GM06990 (cell line): ENCODE results near the gene PRIM2.
"Not testable (repeated sequence)": the region's sequence is repeated elsewhere in the genome, so short reads cannot be mapped to it uniquely, and the experiment has no call there.

Source experiments
- DNase-seq: peaks from one replicate; pipeline ENCODE4 v3.0.0-alpha.2; 2011; ENCODE audit not compliant: insufficient read length; ENCODE audit errors: extremely low read depth
- H3K27me3 ChIP-seq: replicated peaks from 2 replicates; pipeline ENCODE4 v1.6.0; 2011; ENCODE audit warnings: low read length; ENCODE audit not compliant: control insufficient read depth, insufficient read depth
- H3K36me3 ChIP-seq: 2 replicates; pipeline ENCODE4 v1.5.1; 2011; ENCODE audit warnings: low read length; ENCODE audit not compliant: control insufficient read depth, insufficient read depth
- H3K4me3 ChIP-seq: replicated peaks from 2 replicates; pipeline ENCODE4 v1.5.1; 2011; ENCODE audit warnings: low read depth, mild to moderate bottlenecking, control low read depth, low read length
- TF ChIP-seq, protein P1 (sequence below): IDR thresholded peaks from 2 replicates; pipeline ENCODE4 v1.5.1; 2011; ENCODE audit warnings: low read length, control low read depth, mild to moderate bottlenecking, inconsistent platforms; ENCODE audit not compliant: insufficient read depth, poor library complexity, severe bottlenecking

Gene PRIM2

DNA sequence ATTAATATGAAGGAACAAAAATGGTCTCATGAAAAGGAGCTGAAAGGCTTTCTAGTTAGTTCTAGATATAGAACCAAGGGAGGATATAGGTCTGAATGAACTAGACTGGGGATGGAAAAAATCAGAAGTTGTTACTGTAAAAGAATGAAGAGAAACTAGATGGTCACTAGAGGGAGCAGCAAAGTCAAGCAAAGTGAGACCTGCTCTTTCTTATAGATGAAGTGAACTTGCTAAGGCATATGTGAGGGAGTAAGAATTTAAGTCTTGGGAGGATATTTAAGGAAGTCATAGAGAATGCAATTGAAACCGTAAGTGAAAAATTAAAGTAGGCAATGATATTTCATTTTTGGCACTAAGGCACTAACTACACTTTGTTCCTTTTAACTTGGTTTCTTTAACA is 218.6 kb downstream of the PRIM2 start:
- H3K27me3 ChIP-seq, H3K36me3 ChIP-seq, DNase-seq, H3K4me3 ChIP-seq: not testable (repeated sequence)
- TF ChIP-seq, protein P1, sequence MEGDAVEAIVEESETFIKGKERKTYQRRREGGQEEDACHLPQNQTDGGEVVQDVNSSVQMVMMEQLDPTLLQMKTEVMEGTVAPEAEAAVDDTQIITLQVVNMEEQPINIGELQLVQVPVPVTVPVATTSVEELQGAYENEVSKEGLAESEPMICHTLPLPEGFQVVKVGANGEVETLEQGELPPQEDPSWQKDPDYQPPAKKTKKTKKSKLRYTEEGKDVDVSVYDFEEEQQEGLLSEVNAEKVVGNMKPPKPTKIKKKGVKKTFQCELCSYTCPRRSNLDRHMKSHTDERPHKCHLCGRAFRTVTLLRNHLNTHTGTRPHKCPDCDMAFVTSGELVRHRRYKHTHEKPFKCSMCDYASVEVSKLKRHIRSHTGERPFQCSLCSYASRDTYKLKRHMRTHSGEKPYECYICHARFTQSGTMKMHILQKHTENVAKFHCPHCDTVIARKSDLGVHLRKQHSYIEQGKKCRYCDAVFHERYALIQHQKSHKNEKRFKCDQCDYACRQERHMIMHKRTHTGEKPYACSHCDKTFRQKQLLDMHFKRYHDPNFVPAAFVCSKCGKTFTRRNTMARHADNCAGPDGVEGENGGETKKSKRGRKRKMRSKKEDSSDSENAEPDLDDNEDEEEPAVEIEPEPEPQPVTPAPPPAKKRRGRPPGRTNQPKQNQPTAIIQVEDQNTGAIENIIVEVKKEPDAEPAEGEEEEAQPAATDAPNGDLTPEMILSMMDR, result peak; percentile 41

DNA sequence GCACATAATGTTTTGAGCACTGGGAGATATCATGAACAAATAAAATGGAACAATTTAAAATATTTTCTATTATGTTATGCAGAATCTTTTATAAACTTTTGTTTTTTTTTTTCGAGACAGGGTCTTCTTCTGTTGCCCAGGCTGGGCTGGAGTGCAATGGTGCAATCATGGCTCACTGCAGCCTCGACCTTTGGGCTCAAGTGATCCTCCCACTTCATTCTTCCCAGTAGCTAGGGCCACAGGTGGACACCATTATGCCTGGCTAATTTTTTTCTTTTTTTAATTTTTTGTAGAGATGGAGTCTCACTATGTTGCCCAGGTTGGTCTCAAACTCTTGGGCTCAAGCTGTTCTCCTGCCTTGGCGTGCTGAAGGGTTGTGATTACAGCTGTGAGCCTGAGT is 220.5 kb downstream of the PRIM2 start:
- not testable (repeated sequence) for H3K36me3 ChIP-seq, H3K27me3 ChIP-seq, DNase-seq, H3K4me3 ChIP-seq

DNA sequence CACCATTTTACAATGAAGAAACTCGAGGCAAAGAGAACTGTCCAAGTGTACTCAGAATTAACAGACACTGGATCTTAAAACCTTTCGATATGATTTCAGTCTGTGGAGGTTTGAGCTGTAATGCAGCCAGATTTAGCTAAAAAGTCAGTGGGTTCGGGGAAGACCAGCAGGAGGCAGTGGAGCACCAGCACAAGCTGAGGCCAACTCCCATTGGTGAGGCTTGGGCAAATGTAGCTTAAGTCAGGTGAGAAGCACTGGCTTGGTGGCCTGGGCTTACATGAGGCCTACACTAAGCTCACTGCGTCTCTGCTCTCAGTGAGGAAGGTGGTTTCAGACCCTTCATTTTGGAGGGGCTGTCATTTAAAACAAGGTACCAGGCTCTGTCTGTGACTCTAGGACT is 234.5 kb downstream of the PRIM2 start:
- not testable (repeated sequence) for DNase-seq, H3K36me3 ChIP-seq, H3K27me3 ChIP-seq, H3K4me3 ChIP-seq

DNA sequence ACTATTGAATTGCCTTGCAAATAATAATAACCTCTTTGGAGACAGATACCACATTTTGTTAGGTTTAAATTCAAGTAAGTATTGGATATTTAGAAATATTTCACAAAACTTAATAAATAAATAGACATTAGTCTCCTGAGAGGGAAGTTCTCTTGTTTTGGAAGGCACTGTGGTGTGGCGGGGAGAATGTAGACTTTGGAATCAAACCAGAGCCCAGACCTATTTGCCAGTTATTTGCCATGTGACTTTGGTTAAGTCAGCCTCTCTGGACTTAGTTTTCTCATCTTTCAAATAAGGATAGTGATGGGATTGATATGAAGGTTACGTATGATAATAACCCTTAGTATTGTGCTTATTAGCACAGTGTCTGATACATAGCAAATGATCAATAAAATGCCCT is 240.4 kb downstream of the PRIM2 start:
- DNase-seq, H3K36me3 ChIP-seq, H3K27me3 ChIP-seq, H3K4me3 ChIP-seq: not testable (repeated sequence)

DNA sequence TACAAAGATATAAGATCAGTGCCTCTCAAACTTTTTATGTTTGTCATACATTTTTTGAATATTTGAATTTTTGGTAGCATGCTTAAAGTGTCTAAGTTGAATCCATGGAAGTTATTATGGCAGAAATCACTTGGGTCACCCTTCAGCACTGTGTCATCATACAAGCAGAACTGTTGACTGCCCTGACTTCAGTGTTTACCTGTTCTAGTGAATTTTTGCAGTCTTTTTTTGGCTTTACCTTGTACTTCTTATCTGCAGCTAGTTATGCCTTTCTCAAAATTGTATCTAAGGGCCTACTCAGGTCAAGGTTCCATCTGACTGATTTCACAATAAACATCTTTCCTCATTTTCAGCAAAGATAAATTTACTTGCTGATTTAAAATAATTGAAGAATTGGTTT is 241.7 kb downstream of the PRIM2 start:
- H3K27me3 ChIP-seq, H3K4me3 ChIP-seq, DNase-seq, H3K36me3 ChIP-seq: not testable (repeated sequence)

DNA sequence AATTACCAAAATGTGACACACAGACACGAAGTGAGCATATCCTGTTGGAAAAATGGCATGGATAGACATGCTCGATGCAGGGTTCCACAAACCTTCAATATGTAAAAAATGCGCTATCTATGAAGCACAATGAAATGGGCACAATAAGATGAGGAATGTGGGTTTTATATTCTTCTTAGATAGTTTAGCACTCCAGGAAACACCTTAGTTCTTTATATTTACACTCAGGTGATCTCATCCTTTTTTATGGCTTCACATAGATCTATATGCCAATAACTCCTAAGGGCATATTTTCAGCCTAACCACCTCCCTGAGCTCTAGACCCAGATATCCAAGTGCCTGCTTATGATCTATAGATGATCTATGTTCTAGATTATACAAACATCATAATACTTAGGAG is 244.8 kb downstream of the PRIM2 start:
- H3K4me3 ChIP-seq, H3K27me3 ChIP-seq, H3K36me3 ChIP-seq, DNase-seq: not testable (repeated sequence)

DNA sequence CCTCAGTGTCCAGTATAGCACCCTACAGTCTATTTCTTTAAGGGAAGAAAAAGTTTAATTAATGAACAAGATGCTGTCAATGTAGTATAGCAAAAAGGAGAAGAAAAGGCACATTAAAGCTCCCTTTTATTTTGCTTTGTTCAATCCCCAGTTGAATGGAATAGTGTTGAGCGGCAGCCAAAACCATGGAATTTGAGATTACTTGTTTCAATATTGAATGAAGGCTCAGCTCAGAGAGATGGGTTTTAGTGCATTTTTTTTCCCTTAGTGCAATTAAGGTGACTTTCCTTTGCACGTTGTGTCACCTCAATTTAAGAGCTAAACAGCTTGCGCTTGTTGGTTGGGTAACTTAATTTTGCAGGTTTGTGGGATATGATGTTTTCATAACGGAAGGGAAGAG is 254.7 kb downstream of the PRIM2 start:
- not testable (repeated sequence) for DNase-seq, H3K36me3 ChIP-seq, H3K27me3 ChIP-seq, H3K4me3 ChIP-seq

DNA sequence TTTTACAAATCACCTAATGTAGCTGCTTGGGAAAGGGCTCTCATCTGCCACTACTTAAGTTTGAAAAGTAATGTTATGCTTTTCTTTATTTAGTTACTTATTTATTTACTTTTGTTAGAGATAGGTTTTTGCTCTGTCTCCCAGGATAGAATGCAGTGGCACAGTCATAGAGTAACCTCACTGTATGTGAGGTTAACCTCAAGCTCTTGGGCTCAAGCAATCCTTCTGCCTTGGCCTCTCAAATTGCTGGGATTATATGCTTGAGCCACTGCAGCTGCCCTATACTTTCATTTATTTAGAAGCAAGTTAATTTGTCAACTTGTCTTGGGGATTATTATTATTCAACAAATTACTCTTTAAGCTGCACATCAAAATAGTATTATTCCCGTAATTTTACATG is 255.4 kb downstream of the PRIM2 start:
- not testable (repeated sequence) for DNase-seq, H3K36me3 ChIP-seq, H3K27me3 ChIP-seq, H3K4me3 ChIP-seq

DNA sequence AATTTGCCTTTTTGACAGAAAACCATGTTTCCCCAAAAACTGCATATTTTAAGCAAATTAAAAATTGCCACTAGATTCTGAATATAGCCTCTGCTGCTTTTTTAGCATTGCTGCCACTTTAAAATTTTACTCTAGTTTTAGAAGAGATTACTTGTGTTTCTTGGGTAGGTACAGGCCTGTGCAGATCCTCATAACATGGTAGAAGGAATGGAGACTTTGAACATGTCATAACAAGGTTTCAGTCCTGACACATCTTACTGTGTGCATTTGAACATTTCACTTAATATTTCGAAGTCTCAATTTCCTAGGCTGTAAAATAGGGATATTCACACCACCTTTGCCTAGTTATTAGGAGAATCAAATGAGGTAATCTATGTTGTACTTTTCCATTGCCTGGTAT is 259.6 kb downstream of the PRIM2 start:
- not testable (repeated sequence) for H3K4me3 ChIP-seq, H3K27me3 ChIP-seq, H3K36me3 ChIP-seq, DNase-seq

DNA sequence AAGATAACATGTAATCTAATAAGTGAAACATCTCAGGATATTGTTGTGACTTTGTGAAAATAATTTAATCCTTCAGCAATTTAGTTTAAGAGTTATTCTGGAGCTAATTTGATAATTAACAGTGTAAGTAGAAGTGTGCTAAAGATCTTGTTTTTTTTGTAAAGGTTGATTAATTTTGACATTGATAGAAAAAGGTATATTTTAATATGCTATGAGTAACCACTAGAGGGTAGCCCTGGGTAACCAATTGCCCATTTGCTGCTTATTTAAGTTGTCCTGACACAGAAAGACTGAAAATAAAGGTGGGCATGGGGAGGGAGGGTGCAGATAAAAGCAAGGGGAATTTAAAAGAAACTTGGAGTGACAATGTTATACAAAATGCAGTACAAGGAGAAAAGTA is 262.1 kb downstream of the PRIM2 start:
- not testable (repeated sequence) for H3K4me3 ChIP-seq, H3K27me3 ChIP-seq, DNase-seq, H3K36me3 ChIP-seq
- TF ChIP-seq, protein P1, result peak; percentile 13

DNA sequence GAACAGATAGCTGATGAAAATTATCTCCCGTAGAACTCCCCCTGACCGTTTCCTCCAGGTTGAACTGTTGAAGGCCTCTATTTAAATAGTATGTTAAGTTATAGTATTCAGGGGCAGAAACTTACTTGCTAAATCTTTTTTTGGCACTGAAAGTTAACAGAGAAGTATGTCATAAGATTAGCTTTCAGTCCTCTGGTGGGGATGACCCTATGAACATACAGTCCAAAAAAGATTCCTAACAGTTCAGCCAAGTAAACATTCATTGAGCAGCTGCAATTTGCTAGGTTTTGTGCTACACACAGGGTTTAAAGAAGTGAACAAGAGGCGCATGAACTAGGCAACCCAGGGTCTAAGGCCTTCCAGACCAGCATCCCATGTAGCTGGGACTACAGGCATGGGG is 264.2 kb downstream of the PRIM2 start:
- H3K27me3 ChIP-seq, H3K36me3 ChIP-seq, DNase-seq, H3K4me3 ChIP-seq: not testable (repeated sequence)

DNA sequence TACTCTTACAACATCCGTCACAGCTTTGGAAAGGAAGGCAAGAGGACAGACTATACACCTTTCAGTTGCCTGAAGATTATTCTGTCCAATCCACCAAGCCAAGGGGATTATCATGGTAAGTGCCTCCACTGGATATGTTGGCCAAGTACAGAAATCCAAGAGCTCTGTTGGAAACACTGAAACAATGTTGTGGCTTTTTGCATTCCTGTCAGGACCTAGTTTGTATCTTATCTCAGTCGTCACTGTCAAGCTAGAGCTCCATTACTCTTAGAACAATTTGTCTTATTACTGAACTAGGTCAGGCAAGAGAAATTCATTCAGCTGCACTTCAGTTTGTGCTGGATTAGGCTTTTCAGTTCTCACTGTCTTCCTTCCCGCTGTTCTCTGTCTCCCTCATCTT is 283.7 kb downstream of the PRIM2 start:
- not testable (repeated sequence) for DNase-seq, H3K4me3 ChIP-seq, H3K27me3 ChIP-seq, H3K36me3 ChIP-seq

DNA sequence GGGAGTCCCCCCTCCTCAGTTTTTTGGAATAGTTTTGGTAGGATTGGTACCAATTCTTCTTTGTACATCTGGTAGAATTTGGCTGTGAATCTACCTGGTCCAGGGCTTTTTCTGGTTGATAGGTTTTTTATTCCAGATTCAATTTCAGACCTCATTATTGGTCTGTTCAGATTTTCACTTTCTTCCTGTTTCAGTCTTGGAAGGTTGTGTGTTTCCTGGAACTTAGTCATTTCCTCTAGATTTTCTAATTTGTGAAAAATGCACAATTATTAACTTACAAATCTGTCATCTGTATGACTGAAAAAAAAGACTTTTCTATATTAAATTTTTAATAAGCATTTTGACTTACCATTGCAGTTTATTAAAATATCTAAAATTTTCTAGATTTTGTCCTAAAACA is 287.9 kb downstream of the PRIM2 start:
- H3K4me3 ChIP-seq, H3K36me3 ChIP-seq, DNase-seq, H3K27me3 ChIP-seq: not testable (repeated sequence)
